Lower leg skin (tissue), 3 donors: ENCODE measurements around the gene ECT2.

Experiments used
- CTCF ChIP-seq, 3 donors: fragments of 450-650 bp; IDR thresholded peaks; one replicate each; pipeline ENCODE4 v1.5.1; 2016; ENCODE audit warnings: antibody characterized with exemption in 3 of 3, mild to moderate bottlenecking in 3 of 3, moderate library complexity in 2 of 3
- POLR2A ChIP-seq, 2 donors: fragments of 450-650 bp; IDR thresholded peaks; one replicate each; pipeline ENCODE4 v1.6.1; 2016 to 2017; ENCODE audit warnings: antibody characterized with exemption in 2 of 2, mild to moderate bottlenecking in 1 of 2, moderate library complexity in 1 of 2

- no peak for TF ChIP-seq CTCF (IDR thresholded peaks at IDR 0.05)
- no peak for TF ChIP-seq POLR2A (IDR thresholded peaks at IDR 0.05)
Observed at GRCh38 chr3:172752651-172753050, 2.1 kb downstream of the ECT2 start.
